GM18861 (cell line): Measurements from ENCODE around the gene KCNG2.

Source experiments
- ATAC-seq: cut with Tn5 transposase; IDR thresholded peaks from one replicate; pipeline ENCODE4 v1.9.1; 2021; ENCODE audit not compliant: unreplicated experiment

Gene KCNG2

DNA sequence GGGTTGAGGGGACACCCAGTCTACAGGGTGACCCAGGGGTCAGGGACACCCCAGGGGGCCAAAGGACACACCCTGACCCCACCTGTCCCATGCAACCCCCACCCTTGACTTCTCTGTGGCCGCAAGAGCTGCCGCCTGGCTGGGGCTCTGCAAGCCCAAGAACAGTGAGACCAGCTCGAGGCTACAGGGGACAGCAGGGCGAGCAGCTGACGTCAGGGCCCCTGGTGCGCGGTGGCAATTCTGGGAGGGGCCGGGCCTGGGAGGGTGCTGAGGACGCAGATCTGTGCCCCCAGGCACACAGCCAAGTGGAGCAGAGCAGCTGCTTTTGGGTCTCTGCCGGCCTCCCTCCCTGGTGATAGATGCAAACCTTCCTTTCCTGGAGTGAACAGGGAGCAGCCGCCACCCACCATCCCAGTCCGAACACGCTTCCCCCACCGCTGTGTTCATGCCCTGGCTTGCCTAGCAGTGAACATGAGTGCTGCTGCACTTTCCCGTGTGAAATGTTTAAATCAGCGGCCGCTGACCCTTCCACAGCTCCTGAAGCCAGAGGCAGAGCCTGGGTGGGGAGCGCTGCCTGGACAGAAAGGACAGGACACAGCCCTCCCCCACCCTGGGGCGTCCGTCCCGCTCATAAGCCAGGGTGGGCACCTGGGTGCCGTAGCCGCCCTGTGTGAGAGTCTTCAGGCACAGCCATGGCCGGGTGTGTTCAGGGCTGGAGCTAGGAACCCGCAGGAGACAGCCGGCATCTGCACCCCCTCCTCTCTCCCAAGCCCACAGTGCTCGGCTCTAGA, 106.8 kb downstream of the KCNG2 start:
- ATAC-seq = no peak

- no peak for ATAC-seq
These were observed 107.7 kb downstream of the KCNG2 start for GRCh38 chr18:79905389-79905911.

DNA sequence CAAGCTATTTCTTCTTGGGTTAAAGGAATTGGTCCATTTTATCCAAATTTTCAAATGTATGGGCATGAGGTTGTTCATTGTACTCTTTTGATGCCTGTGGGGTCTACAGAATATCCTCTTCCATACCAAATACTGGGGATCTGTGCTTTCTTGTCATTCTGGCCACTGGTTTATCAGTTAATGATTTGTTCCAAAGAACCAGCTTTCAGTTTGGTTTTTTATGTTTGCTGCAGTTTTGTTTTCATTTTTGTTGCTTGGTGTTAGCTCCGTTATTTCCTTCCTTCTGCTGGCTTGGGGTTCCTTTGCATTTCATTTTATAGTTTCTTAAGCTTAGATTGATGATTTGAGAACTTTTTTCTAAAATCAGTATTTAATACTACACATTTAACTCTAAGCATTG, 108.3 kb downstream of the KCNG2 start:
- no peak for ATAC-seq

DNA sequence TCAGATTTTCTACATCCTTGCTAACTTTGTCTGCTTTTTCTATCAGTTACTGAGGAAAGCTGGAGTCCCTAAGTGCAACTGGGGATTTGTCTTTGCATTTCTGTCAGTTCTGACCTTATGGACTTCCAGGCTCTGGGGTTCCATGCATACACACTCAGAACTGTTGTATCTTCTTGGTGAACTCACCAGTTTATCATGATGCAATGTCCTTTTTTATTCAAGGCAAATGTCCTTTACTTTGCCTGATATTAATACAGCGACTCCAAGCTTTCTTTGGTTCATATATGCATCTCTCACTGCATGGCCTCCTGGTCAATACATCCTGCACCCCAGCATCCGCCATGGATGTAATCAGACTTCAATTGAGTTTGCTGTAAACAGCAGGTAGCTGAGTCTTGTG, 109.0 kb downstream of the KCNG2 start:
- ATAC-seq = no peak

DNA sequence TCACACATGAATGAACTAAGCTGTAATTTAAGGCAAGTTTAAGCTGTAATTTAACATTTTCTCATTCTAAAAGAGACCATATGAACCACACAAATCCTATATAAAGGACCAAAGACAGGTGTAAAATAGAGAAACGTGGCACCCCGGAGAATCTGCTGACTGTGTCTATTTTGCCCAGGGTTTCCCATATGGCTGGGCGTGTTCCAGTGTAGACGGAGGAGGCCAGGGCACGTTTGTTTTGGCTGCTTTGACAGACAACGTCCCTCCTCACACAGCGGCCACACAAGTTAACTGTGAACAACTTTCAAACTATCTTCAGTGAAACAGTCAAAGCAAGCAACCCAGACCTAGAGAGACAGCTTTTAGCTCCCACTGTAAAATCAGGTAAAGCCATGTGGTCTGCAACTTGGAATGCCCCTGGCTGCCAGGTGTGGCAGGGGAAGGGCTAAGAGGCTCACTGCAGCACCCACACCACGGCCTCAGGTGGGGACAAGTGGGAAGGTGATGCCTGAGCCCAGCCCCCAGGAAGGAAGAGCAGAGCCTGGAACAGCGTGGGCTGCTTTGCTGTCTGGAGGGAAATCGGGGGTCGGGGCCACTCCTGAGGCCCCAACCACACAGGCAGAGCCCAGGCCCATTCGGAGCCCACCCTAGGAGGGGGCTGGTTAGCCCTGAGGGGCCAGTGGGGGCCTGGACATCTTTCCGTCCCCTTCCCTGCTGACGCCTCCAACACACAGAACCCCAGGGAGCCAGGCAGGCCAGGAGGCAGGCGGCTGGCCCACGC, 113.0 kb downstream of the KCNG2 start:
- ATAC-seq = no peak

DNA sequence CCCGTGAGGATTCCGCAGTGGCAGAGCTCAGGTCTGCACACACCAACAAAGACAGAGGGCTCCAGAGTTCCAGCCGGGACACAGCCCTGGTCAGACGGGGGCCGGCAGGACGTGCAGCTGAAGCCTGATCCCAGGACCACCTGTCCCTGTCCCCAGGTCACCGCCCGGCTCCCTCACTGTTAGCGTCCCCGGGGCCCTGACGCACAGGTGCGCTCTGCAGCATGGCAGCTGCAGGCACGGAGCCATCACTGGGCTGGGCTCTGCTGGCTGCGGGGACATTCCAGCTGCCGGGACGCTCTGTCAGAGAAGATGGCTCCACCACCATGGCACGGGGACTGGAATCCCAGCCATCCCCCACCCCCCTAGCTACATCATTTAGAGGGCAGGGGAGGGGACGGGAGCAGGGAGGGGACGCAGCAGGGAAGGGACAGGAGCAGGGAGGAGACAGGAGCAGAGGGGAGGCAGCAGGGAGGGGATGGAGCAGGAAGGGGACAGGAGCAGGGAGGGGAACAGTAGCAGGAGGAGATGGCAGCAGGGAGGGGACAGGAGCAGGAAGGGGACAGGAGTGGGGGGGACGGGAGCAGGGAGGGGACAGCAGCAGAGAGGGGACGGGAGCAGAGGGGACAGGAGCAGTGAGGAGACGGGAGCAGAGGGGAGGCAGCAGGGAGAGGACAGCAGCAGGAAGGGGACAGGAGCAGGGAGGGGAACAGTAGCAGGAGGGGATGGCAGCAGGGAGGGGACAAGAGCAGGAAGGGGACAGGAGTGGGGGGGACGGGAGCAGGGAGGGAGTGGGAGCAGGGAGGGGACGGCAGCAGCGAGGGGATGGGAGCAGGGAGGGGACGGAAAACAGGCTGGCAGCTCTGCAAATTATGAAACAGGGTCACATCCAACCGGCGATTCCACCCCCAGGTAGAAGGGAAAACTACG, 113.9 kb downstream of the KCNG2 start:
- no peak for ATAC-seq

DNA sequence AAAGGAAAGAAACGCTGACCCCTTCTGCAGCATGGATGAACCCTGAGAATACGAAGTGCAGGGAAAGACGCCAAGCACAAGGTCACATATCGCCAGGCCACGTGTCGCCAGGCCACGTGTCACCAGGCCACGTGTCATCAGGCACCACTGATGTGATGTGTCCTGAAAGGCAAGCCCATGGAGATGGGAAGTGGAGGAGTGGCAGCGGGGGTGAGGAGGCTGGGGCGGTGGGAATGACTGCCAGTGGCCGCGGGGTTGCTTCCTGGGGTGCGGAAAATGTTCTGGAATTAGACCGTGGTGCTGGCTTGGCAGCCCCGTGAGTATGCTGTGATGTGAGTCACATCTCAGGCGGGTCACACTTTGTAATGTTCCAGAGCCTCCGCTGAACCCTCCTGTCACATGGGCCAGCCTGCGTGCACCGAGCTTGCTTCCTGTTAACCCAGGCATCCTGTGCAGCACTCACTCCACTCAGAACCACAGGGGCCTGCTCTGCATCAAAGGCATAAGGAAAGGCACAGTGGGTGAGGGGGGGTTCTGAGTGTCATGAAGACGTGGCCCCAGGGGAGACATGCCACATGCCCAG, 114.8 kb downstream of the KCNG2 start:
- no peak for ATAC-seq

- ATAC-seq = no peak
These were observed 115.5 kb downstream of the KCNG2 start for GRCh38 chr18:79912994-79913831.

DNA sequence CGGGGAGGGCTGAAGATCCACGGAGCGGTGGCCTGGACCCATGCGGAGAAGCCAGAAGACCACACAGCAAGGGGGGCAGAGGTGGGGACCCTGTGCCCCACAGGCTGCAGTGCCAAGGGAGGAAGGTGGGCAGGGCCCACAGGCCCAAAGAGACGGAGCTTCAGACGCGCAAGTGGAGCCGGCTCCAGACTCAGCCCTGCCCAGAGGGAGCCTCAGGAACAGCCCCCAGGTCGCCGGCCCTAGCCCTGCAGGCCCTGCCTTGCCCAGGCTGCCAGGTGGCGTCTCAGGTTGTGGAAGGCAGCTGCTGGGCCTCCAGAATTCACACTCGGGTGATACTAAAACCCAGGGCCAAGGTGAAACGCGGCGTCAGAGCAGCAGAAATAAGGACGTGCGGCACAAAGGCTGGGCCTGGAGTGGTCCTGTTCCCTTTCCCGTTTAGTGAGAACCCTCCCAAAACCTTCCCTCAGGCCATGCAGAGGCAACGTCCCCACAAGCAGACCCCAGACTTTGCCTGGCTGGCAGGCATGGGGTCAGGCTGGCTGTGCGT, 116.9 kb downstream of the KCNG2 start:
- no peak for ATAC-seq

DNA sequence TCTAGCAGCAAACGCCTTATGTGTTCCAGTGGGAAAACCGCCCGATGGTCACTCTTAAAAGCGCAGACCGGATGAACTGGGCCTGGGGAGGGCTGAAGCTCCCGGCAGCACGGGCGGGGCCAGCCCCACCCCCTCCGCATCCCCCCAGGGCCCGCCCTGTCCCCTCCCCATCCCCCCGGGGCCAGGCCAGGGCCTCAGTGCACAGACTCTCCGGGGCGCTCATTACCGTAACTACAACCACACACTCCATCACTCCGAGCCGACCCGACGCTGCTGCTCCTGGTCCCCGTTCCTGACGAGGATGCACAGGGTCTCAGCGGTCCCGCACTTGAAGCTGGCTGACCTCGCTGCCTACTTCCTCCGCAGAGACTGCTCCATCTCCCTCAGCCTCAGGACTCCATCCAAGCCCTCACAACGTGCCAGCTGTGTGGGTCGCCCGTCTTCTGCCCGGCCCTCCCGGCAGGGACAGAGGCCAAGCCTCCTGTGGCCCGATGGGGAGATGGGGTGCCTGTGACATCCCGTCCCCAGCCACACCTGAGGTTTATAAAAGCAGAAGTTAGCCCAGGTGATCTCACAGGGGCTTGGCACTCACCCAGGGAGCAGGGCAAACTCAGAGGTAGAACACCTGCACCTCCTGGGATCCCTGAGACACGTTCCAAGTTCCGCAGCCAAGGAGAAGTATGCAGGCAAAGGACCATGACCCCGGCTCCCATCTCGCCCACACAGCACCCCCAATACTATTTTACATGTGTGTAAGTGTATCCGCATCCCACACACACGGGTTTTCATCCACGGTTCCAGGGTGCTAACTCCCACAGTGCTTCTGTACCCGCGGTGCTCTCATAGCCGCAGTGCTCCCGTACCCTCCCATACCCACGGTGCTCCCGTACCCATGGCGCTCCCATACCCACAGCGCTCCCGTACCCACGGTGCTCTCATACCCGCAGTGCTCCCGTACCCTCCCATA, 117.7 kb downstream of the KCNG2 start:
- no peak for ATAC-seq

GRCh38 chr18:79916128-79916494, 118.4 kb downstream of the KCNG2 start:
- no peak for ATAC-seq

DNA sequence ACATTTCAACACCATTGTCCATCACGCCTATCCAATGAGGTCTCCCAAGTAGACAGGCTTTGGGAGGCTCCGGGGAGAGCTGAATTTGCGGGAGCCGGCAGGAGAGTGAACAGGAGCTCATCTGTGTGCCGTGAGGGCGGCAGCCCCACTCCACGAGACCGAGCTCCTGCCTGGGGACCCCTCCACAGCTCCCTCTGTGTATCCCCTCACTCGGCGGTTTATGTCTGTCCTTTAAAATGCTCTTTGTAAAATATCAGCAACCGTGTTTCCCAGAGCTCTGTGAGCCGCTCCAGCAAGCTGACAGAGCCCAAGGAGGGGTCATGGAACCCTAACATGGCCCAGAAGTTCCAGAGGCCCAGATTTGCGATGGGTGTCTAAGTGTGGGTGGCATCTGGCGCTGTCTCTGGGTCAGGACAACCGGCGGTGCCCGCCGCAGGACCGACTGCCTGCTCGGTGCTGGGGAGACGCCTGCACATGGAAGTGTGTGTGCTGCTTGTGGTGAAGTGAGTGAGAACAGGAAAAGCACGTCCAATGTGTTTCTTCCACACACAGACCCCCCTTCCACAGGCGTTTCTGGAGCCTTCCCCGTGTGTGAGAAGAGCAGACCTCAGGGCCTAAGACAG, 118.9 kb downstream of the KCNG2 start:
- no peak for ATAC-seq

DNA sequence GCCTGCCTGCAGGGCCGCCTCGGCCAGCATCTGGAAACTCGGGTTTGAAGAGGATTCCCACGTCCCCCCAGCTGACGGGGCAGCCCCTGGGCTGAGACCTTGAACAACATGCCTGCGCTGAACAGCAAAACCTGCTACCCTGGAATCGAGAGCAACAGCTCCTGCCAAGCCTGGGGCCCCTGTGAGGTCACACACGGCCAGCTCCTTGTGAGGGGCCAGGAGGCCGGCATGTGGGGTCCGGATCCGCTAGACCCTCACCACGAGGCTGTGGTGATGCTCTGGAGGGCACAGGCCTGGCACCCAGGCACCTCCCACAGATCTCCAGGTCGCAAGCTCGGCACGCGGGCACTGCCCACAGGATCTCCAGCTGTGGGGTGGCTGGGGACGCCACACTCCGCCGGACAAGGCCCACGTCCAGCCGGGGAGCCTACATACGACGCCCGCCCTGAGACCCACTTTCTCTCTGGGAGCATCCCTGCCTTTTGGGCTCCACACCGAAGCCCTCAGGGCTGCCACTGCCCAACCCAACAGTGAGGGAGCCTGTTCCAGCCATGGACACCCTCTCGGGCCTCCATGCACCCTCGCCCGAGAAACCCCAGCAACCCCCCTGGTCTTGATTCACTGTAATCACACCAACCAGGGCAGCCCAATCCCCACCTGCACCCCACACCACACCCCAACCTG, 119.6 kb downstream of the KCNG2 start:
- no peak for ATAC-seq

GRCh38 chr18:79917853-79918614, 120.3 kb downstream of the KCNG2 start:
- no peak for ATAC-seq

- ATAC-seq = no peak
These were observed 120.9 kb downstream of the KCNG2 start for GRCh38 chr18:79918615-79919011.

GRCh38 chr18:79919089-79919488, 121.4 kb downstream of the KCNG2 start:
- no peak for ATAC-seq
